ENCODE results near the gene ANKRD10.
A peak's percentile ranks its signal among the peaks of the same experiment; 100 is the strongest.

Gene ANKRD10

DNA sequence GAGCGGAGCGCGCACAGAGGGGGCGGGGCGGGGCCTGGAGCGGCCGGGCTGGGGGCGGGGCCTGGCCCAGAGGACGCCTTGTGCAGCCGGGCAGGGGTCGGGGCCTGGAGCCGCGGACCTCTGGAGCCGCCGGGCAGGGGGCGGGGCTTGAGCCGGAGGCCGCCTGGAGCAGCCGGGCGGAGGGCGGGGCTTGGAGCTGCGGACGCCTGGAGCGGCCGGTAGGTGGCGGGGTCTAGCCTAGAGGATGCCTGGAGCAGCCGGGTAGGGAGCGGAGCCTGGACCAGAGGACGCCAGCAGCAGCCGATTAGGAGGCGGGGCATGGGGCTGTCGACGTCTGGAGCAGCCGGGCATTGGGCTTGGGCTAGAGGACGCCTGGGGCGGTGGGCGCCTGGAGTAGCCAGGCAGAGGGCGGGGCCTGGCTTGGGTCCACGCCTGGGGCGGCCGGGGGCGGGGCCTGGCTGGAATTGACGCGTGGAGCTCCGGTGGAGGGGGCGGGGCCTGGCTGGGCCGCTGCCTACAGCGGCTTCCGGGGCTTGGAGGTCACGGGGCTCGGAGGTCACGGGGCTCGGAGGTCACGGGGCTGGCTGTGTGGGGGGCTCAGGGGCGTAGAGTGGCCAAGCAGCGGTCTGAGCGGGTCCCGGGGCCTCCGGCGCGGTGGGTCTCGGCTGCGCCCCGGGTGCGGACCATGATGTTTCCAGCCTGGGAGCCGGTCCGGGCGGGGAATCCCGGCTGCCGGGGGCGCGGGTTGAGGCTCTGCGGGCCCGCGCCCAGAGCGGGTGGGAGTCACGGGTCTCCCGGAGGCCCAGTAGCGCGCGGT lies at the start of gene ANKRD10 (continued):
- TF ChIP-seq ZNF596 (tag by site-specific recombination; IDR thresholded peaks at IDR 0.05) (no peak), ZSCAN30 (tag by site-specific recombination; IDR thresholded peaks at IDR 0.05) (peak; percentile 49; the same call in 1 of the 2 replicates), ZBTB20 (tag by site-specific recombination; IDR thresholded peaks at IDR 0.05) (peak; percentile 59; the same call in 1 of the 2 replicates), ZNF223 (tag by site-specific recombination; IDR thresholded peaks at IDR 0.05) (no peak), ZNF169 (tag by site-specific recombination; IDR thresholded peaks at IDR 0.05) (no peak), ZNF670 (tag by site-specific recombination; IDR thresholded peaks at IDR 0.05; ENCODE audit: low read depth) (no peak), ZNF211 (tag by site-specific recombination; IDR thresholded peaks at IDR 0.05; ENCODE audit: low read depth) (no peak), ZNF133 (tag by site-specific recombination; IDR thresholded peaks at IDR 0.05) (no peak), ZNF529 (tag by site-specific recombination; IDR thresholded peaks at IDR 0.05; ENCODE audit: insufficient replicate concordance) (no peak), ZNF366 (tag by site-specific recombination; conservative IDR thresholded peaks at IDR 0.05) (no peak), ZNF621 (tag by site-specific recombination; IDR thresholded peaks at IDR 0.05) (no peak), ZNF776 (tag by site-specific recombination; IDR thresholded peaks at IDR 0.05; ENCODE audit: borderline replicate concordance) (no peak), ZNF571 (tag by site-specific recombination; IDR thresholded peaks at IDR 0.05) (no peak), ZNF433 (tag by site-specific recombination; IDR thresholded peaks at IDR 0.05; ENCODE audit: low read depth) (no peak), ZNF354C (tag by site-specific recombination; IDR thresholded peaks at IDR 0.05; ENCODE audit: borderline replicate concordance, low read depth) (no peak), ZSCAN16 (tag by site-specific recombination; IDR thresholded peaks at IDR 0.05) (no peak), EGR2 (tag by site-specific recombination; IDR thresholded peaks at IDR 0.05; ENCODE audit: low read depth) (peak; percentile 50; the same call in 1 of the 2 replicates), GLIS2 (tag by site-specific recombination; IDR thresholded peaks at IDR 0.05) (peak; percentile 74), ZNF701 (tag by site-specific recombination; IDR thresholded peaks at IDR 0.05) (no peak), MZF1 (tag by site-specific recombination; IDR thresholded peaks at IDR 0.05; ENCODE audit: borderline replicate concordance) (no peak), FEZF1 (tag by site-specific recombination; IDR thresholded peaks at IDR 0.05) (peak; percentile 56), MYNN (tag by site-specific recombination; IDR thresholded peaks at IDR 0.05; ENCODE audit: borderline replicate concordance) (no peak), ZNF423 (tag by site-specific recombination; IDR thresholded peaks at IDR 0.05) (0 out of 2 replicates have a peak, but pooled peaks have one; percentile 22), ZNF394 (tag by site-specific recombination; IDR thresholded peaks at IDR 0.05; ENCODE audit: borderline replicate concordance) (peak; percentile 92), ZNF660 (tag by site-specific recombination; IDR thresholded peaks at IDR 0.05) (peak; percentile 67), TCF7L2 (IDR thresholded peaks at IDR 0.05; ENCODE audit: borderline replicate concordance, low read depth, low read length) (no peak), SALL2 (tag by site-specific recombination; IDR thresholded peaks at IDR 0.05; ENCODE audit: borderline replicate concordance) (no peak)
- TF ChIP-seq, protein P1, sequence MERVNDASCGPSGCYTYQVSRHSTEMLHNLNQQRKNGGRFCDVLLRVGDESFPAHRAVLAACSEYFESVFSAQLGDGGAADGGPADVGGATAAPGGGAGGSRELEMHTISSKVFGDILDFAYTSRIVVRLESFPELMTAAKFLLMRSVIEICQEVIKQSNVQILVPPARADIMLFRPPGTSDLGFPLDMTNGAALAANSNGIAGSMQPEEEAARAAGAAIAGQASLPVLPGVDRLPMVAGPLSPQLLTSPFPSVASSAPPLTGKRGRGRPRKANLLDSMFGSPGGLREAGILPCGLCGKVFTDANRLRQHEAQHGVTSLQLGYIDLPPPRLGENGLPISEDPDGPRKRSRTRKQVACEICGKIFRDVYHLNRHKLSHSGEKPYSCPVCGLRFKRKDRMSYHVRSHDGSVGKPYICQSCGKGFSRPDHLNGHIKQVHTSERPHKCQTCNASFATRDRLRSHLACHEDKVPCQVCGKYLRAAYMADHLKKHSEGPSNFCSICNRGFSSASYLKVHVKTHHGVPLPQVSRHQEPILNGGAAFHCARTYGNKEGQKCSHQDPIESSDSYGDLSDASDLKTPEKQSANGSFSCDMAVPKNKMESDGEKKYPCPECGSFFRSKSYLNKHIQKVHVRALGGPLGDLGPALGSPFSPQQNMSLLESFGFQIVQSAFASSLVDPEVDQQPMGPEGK (tag by site-specific recombination; IDR thresholded peaks at IDR 0.05) = peak; percentile 86
- TF ChIP-seq, protein P2, sequence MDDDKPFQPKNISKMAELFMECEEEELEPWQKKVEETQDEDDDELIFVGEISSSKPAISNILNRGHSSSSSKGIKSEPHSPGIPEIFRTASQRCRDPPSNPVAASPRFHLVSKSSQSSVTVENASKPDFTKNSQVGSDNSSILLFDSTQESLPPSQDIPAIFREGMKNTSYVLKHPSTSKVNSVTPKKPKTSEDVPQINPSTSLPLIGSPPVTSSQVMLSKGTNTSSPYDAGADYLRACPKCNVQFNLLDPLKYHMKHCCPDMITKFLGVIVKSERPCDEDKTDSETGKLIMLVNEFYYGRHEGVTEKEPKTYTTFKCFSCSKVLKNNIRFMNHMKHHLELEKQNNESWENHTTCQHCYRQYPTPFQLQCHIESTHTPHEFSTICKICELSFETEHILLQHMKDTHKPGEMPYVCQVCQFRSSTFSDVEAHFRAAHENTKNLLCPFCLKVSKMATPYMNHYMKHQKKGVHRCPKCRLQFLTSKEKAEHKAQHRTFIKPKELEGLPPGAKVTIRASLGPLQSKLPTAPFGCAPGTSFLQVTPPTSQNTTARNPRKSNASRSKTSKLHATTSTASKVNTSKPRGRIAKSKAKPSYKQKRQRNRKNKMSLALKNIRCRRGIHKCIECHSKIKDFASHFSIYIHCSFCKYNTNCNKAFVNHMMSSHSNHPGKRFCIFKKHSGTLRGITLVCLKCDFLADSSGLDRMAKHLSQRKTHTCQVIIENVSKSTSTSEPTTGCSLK (tag by site-specific recombination; IDR thresholded peaks at IDR 0.05) = no peak
- TF ChIP-seq, protein P3, sequence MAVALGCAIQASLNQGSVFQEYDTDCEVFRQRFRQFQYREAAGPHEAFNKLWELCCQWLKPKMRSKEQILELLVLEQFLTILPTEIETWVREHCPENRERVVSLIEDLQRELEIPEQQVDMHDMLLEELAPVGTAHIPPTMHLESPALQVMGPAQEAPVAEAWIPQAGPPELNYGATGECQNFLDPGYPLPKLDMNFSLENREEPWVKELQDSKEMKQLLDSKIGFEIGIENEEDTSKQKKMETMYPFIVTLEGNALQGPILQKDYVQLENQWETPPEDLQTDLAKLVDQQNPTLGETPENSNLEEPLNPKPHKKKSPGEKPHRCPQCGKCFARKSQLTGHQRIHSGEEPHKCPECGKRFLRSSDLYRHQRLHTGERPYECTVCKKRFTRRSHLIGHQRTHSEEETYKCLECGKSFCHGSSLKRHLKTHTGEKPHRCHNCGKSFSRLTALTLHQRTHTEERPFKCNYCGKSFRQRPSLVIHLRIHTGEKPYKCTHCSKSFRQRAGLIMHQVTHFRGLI (tag by site-specific recombination; IDR thresholded peaks at IDR 0.05) = 0 out of 2 replicates have a peak, but pooled peaks have one; percentile 11
- TF ChIP-seq, protein P4, sequence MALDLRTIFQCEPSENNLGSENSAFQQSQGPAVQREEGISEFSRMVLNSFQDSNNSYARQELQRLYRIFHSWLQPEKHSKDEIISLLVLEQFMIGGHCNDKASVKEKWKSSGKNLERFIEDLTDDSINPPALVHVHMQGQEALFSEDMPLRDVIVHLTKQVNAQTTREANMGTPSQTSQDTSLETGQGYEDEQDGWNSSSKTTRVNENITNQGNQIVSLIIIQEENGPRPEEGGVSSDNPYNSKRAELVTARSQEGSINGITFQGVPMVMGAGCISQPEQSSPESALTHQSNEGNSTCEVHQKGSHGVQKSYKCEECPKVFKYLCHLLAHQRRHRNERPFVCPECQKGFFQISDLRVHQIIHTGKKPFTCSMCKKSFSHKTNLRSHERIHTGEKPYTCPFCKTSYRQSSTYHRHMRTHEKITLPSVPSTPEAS (tag by site-specific recombination; IDR thresholded peaks at IDR 0.05) = no peak
- TF ChIP-seq, protein P5, sequence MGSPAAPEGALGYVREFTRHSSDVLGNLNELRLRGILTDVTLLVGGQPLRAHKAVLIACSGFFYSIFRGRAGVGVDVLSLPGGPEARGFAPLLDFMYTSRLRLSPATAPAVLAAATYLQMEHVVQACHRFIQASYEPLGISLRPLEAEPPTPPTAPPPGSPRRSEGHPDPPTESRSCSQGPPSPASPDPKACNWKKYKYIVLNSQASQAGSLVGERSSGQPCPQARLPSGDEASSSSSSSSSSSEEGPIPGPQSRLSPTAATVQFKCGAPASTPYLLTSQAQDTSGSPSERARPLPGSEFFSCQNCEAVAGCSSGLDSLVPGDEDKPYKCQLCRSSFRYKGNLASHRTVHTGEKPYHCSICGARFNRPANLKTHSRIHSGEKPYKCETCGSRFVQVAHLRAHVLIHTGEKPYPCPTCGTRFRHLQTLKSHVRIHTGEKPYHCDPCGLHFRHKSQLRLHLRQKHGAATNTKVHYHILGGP (tag by site-specific recombination; IDR thresholded peaks at IDR 0.05) = no peak

All from HEK293 (cell line).